K562 (cell line): Measurements from ENCODE around the gene COQ8A. TPM values are rescaled to one million over a fixed set of nuclear protein-coding genes. Genes with fewer than 3 reads are reported as not detected.

Experiments used
- ATAC-seq: fragments of 200-7000 bp; cut with Tn5 transposase; 3 replicates; pipeline ENCODE4 v1.9.1; 2020; ENCODE audit warnings: moderate library complexity
- BruUV-seq: library from RNA; stranded (reverse); fragments of 400-500 nt; replicated peaks from 2 replicates; lab custom pipeline; 2021; lab: Mats Ljungman, UMichigan
- CTCF ChIA-PET: fragments of 300-600 bp; formaldehyde crosslinking; extraction: SDS; loops from one replicate; lab custom pipeline; 2021; ENCODE audit warnings: low intra/inter-chr PET ratio; lab: Yijun Ruan, JAX
- POLR2A ChIA-PET: fragments of 300-600, 350-650 bp; sonication (Branson Sonifier 250); formaldehyde crosslinking; extraction: SDS; loops from one replicate; lab custom pipeline; 2021; ENCODE audit warnings: antibody characterized with exemption, inconsistent platforms; lab: Yijun Ruan, JAX
- DNase-seq, 4 experiments: peaks; one replicate each; pipeline versions ENCODE4 v3.0.0 to v3.0.0-alpha.2; 2011 to 2018; ENCODE audit warnings: low spot score in 3 of 4, mixed read lengths in 3 of 4; ENCODE audit errors: extremely low read depth in 1 of 4
- FAIRE-seq: peaks from 2 replicates; lab custom pipeline; 2011; peaks lifted over from hg19 to GRCh38; lab: Jason Lieb, UNC
- H2AFZ ChIP-seq: 2 replicates; pipeline ENCODE4 v1.6.0; 2011; ENCODE audit warnings: low read depth, low read length, control low read depth, inconsistent platforms
- H3K27ac ChIP-seq: fragments of 200-600 bp; 3 replicates; pipeline ENCODE4 v1.8.0; 2011; ENCODE audit warnings: low read depth, mild to moderate bottlenecking, control low read depth, inconsistent platforms, low read length, moderate library complexity, mixed read lengths; ENCODE audit errors: extremely low read depth
- H3K27me3 ChIP-seq, 2 experiments: fragments of 300-600 bp in 1 of 2; 2 replicates in 1 of 2; 3 replicates in 1 of 2; pipeline versions ENCODE4 v1.6.0 to v1.8.0; 2011; ENCODE audit warnings: inconsistent platforms in 2 of 2, low read length in 2 of 2, mild to moderate bottlenecking in 1 of 2, mixed read lengths in 1 of 2, moderate library complexity in 1 of 2; ENCODE audit not compliant: control insufficient read depth in 2 of 2, insufficient read depth in 2 of 2
- H3K36me3 ChIP-seq: fragments of 300-600 bp; 3 replicates; pipeline ENCODE4 v1.8.0; 2011; ENCODE audit warnings: mild to moderate bottlenecking, low read length, inconsistent platforms; ENCODE audit not compliant: control insufficient read depth, insufficient read depth
- H3K4me1 ChIP-seq, 2 experiments: fragments of 200-600 bp in 1 of 2; replicated peaks in 1 of 2; 2 replicates in 1 of 2; 3 replicates in 1 of 2; pipeline versions ENCODE4 v1.5.1 to v1.8.0; 2011; ENCODE audit warnings: inconsistent platforms in 2 of 2, low read length in 2 of 2, mild to moderate bottlenecking in 1 of 2, mixed read lengths in 1 of 2, moderate library complexity in 1 of 2; ENCODE audit not compliant: control insufficient read depth in 2 of 2, insufficient read depth in 2 of 2
- H3K4me2 ChIP-seq: 2 replicates; pipeline ENCODE4 v1.6.1; 2011; ENCODE audit warnings: low read length, control low read depth, inconsistent platforms, mixed read lengths; ENCODE audit not compliant: insufficient read depth
- H3K4me3 ChIP-seq: fragments of 200-600 bp; sonication (generic), shearing (Covaris generic); 2 replicates; pipeline ENCODE4 v1.5.1; 2016; ENCODE audit warnings: control low read depth, inconsistent platforms
- H3K79me2 ChIP-seq: fragments of 200-600 bp; 3 replicates; pipeline ENCODE4 v1.8.0; 2011; ENCODE audit warnings: low read length, inconsistent platforms; ENCODE audit not compliant: control insufficient read depth, insufficient read depth
- H3K9ac ChIP-seq, 2 experiments: 2 replicates each; pipeline versions ENCODE4 v1.6.0 to v1.6.1; 2011; ENCODE audit warnings: low read depth in 2 of 2, low read length in 2 of 2, control low read depth in 1 of 2, inconsistent platforms in 1 of 2, mild to moderate bottlenecking in 1 of 2, mixed read lengths in 1 of 2; ENCODE audit not compliant: insufficient read depth in 1 of 2
- H3K9me1 ChIP-seq: one replicate; pipeline ENCODE4 v1.6.0; 2011; ENCODE audit warnings: inconsistent platforms, mild to moderate bottlenecking, low read length, moderate library complexity; ENCODE audit not compliant: control insufficient read depth, insufficient read depth
- H3K9me3 ChIP-seq: replicated peaks from 2 replicates; pipeline ENCODE4 v1.5.1; 2011; ENCODE audit warnings: low read depth, low read length, inconsistent platforms; ENCODE audit not compliant: control insufficient read depth, insufficient read depth
- H4K20me1 ChIP-seq: replicated peaks from 2 replicates; pipeline ENCODE4 v1.6.1; 2011; ENCODE audit warnings: low read length, inconsistent platforms, mixed read lengths; ENCODE audit not compliant: control insufficient read depth, insufficient read depth
- ELF1 ChIP-seq: fragments of 200-800 bp; sonication (Bioruptor generic); IDR thresholded peaks from 2 replicates; pipeline ENCODE4 v1.6.1; 2016; ENCODE audit warnings: missing genetic modification characterization, missing compliant biosample characterization
- HEY1 ChIP-seq: fragments of 250-450 bp; sonication (Bioruptor Pico); IDR thresholded peaks from 2 replicates; pipeline ENCODE4 v1.5.0; 2020; ENCODE audit warnings: mild to moderate bottlenecking, moderate library complexity, borderline replicate concordance
- SOX6 ChIP-seq: fragments of 450-650 bp; IDR thresholded peaks from 2 replicates; pipeline ENCODE4 v1.6.1; 2014; ENCODE audit warnings: mild to moderate bottlenecking
- SPI1 ChIP-seq: IDR thresholded peaks from 2 replicates; pipeline ENCODE4 v1.6.1; 2011; ENCODE audit warnings: low read depth, low read length, control low read depth, borderline replicate concordance
- ZNF717 ChIP-seq: fragments of 250-450 bp; sonication (Bioruptor Pico); IDR thresholded peaks from 2 replicates; pipeline ENCODE4 v1.5.0; 2021
- WGBS: fragments of 100-300 bp; shearing (Covaris generic); methylation state at CpG from one replicate; pipeline ENCODE4 v1.1.6; 2016; ENCODE audit warnings: low coverage, mixed read lengths; ENCODE audit not compliant: insufficient coverage; ENCODE audit errors: missing lambda C conversion rate; 5-methylcytosine and 5-hydroxymethylcytosine counted together
- in situ Hi-C: fragments of 300-500 bp; cut with MboI; formaldehyde crosslinking; loops from 4 replicates; pipeline ENCODE4 v1.15.0; 2018; ENCODE audit warnings: inconsistent platforms, mixed read lengths
- intact Hi-C: fragments of 100-400 bp; cut with micrococcal nuclease; formaldehyde crosslinking; loops from 2 replicates; pipeline ENCODE4 v1.14.2; 2022
- polyA plus RNA-seq, 8 experiments: library from polyadenylated mRNA; depleted of rRNA in 4 of 8; stranded (reverse) in 5 of 8; unstranded in 3 of 8; fragments of >200 nt; fragmentation: Nextera tagmentation in 2 of 8; fragmentation: Illumina TruSeq in 1 of 8; extraction: Ambion mirVana in 2 of 8; extraction: Trizol in 1 of 8; gene quantifications; 2 replicates each; pipeline versions ENCODE4 v1.2.1 to v1.2.3, GENCODE V29; 2011 to 2014; ENCODE audit warnings: inconsistent platforms in 1 of 8, missing spikeins in 1 of 8
- total RNA-seq, 7 experiments: library from RNA; depleted of rRNA in 6 of 7; stranded (reverse); fragments of >200 nt in 6 of 7; fragmentation: Illumina TruSeq in 2 of 7; extraction: Trizol in 2 of 7; gene quantifications; 2 replicates each; pipeline versions ENCODE4 v1.2.1 to v1.2.3, GENCODE V29; 2011 to 2021; ENCODE audit warnings: low replicate concordance in 1 of 7
- TF ChIP-seq, protein P1 (sequence below): sonication (generic); formaldehyde crosslinking; IDR thresholded peaks from 2 replicates; pipeline ENCODE4 v1.8.0; 2023; ENCODE audit warnings: mild to moderate bottlenecking, missing genetic modification reagents
- TF ChIP-seq, protein P2 (sequence below), 3 experiments: fragments of 200-800 bp in 1 of 3; sonication (Bioruptor generic) in 1 of 3; sonication (generic) in 1 of 3; formaldehyde crosslinking in 1 of 3; IDR thresholded peaks; 2 replicates each; pipeline versions ENCODE4 v1.6.1 to v1.8.0; 2016 to 2022; ENCODE audit warnings: mild to moderate bottlenecking in 2 of 3, missing compliant biosample characterization in 2 of 3, missing genetic modification characterization in 2 of 3, missing genetic modification reagents in 1 of 3
- TF ChIP-seq, protein P3 (sequence below): fragments of 200-800 bp; sonication (Bioruptor generic); IDR thresholded peaks from 2 replicates; pipeline ENCODE4 v1.6.1; 2016; ENCODE audit warnings: missing genetic modification characterization, missing compliant biosample characterization

The COQ8A gene
- total and polyA plus RNA-seq, 9 of the 15 experiments (the other 6 are each of a cell fraction or from before 2014, with no cell fraction given), result 2.6 to 54.3 (median 32.4) TPM

DNA sequence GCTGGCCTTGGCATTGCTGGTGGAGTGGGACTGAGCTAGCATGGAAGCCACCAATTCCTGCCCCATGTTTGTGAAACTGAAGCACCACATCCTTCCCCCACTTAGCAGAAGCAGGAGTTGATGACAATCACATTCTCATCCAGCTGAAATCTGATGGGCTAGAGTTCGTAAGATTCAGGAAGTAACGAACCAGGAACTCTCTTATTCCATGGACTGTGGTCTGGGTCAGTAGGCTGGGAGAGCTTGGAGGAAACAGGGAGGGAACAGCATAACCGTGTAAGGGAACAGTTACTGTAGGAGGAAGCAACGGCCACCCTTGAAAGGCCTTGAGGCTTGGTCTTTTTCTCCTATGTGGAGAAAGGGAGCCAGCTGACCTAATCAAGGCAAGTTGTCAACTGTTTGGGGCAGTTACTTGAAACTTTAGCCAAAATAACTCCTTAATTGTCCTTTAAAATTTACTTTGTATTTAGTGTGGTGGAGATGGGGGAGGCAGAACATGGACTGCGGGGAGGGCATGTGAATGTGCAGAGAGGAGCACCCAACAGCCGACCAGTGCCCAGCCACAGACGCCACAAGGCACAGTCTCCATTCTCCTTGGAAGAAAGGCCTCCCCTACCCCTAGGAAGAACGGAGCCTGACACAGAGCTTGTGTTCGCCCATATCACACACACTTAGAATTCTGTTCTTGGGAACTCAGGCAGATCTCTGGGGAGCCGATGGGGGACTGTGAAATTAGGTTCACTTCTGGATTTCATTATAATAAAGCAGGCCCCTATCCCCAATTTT, 2.0 kb upstream of the COQ8A start:
- no peaks in the 10 kb centered on the region; the same call in 1 of the 2 replicates for H4K20me1 ChIP-seq
- WGBS, result 55% methylated on average over 10 of the region's 10 CpGs
- peak overlapping the region; percentile 35; the same call in 1 of the 2 replicates for H3K4me2 ChIP-seq
- peak overlapping the region; percentile 95 for H2AFZ ChIP-seq
- H3K9ac ChIP-seq, result peak overlapping the region; percentile 65 to 86; a peak in 3 of 4 replicates
- ChIA-PET POLR2A (interaction anchor here (0.6 to 2.4 kb wide), 9 partner anchors 8 to 838 kb away, joined by 3 to 12 read pairs (median 4); no protein-coding TSS in a partner anchor), CTCF (no interaction called here)
- in situ Hi-C loops (no loop called here), intact Hi-C loops (no loop called here)
- H3K4me1 ChIP-seq, result peaks cover 35 to 39% of the 10 kb centered on the region in 2 experiments
- no peak overlapping the region for H3K4me3 ChIP-seq
- no peaks in the 10 kb centered on the region for H3K36me3 ChIP-seq
- H3K79me2 ChIP-seq, result peaks cover 25% of the 10 kb centered on the region
- DNase-seq (no peak), FAIRE-seq (peak; percentile 19), ATAC-seq (no peak)
- H3K9me1 ChIP-seq, result no peaks in the 10 kb centered on the region
- BruUV-seq, result no TSS peak
- peak overlapping the region; percentile 96 for H3K27ac ChIP-seq
- H3K27me3 ChIP-seq, result no peaks in the 10 kb centered on the region
- peaks cover 5% of the 10 kb centered on the region for H3K9me3 ChIP-seq
- TF ChIP-seq, protein P1, sequence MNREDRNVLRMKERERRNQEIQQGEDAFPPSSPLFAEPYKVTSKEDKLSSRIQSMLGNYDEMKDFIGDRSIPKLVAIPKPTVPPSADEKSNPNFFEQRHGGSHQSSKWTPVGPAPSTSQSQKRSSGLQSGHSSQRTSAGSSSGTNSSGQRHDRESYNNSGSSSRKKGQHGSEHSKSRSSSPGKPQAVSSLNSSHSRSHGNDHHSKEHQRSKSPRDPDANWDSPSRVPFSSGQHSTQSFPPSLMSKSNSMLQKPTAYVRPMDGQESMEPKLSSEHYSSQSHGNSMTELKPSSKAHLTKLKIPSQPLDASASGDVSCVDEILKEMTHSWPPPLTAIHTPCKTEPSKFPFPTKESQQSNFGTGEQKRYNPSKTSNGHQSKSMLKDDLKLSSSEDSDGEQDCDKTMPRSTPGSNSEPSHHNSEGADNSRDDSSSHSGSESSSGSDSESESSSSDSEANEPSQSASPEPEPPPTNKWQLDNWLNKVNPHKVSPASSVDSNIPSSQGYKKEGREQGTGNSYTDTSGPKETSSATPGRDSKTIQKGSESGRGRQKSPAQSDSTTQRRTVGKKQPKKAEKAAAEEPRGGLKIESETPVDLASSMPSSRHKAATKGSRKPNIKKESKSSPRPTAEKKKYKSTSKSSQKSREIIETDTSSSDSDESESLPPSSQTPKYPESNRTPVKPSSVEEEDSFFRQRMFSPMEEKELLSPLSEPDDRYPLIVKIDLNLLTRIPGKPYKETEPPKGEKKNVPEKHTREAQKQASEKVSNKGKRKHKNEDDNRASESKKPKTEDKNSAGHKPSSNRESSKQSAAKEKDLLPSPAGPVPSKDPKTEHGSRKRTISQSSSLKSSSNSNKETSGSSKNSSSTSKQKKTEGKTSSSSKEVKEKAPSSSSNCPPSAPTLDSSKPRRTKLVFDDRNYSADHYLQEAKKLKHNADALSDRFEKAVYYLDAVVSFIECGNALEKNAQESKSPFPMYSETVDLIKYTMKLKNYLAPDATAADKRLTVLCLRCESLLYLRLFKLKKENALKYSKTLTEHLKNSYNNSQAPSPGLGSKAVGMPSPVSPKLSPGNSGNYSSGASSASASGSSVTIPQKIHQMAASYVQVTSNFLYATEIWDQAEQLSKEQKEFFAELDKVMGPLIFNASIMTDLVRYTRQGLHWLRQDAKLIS (CRISPR knock-in tag), result 0 out of 2 replicates have a peak, but pooled peaks have one; percentile 32
- no peak for TF ChIP-seq HEY1 (CRISPR knock-in tag)
- TF ChIP-seq SPI1, result 0 out of 2 replicates have a peak, but pooled peaks have one; percentile 2
- TF ChIP-seq SOX6, result no peak
- peak; percentile 53; the same call in 1 of the 2 replicates for TF ChIP-seq ELF1
- TF ChIP-seq, protein P2, sequence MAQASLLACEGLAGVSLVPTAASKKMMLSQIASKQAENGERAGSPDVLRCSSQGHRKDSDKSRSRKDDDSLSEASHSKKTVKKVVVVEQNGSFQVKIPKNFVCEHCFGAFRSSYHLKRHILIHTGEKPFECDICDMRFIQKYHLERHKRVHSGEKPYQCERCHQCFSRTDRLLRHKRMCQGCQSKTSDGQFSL (CRISPR knock-in tag; IDR thresholded peaks at IDR 0.05), result no peak
- TF ChIP-seq, protein P2 (tag; IDR thresholded peaks at IDR 0.05), result 0 out of 4 replicates have a peak, but pooled peaks of 1 of the 2 experiments have one; percentile 39
- TF ChIP-seq, protein P3, sequence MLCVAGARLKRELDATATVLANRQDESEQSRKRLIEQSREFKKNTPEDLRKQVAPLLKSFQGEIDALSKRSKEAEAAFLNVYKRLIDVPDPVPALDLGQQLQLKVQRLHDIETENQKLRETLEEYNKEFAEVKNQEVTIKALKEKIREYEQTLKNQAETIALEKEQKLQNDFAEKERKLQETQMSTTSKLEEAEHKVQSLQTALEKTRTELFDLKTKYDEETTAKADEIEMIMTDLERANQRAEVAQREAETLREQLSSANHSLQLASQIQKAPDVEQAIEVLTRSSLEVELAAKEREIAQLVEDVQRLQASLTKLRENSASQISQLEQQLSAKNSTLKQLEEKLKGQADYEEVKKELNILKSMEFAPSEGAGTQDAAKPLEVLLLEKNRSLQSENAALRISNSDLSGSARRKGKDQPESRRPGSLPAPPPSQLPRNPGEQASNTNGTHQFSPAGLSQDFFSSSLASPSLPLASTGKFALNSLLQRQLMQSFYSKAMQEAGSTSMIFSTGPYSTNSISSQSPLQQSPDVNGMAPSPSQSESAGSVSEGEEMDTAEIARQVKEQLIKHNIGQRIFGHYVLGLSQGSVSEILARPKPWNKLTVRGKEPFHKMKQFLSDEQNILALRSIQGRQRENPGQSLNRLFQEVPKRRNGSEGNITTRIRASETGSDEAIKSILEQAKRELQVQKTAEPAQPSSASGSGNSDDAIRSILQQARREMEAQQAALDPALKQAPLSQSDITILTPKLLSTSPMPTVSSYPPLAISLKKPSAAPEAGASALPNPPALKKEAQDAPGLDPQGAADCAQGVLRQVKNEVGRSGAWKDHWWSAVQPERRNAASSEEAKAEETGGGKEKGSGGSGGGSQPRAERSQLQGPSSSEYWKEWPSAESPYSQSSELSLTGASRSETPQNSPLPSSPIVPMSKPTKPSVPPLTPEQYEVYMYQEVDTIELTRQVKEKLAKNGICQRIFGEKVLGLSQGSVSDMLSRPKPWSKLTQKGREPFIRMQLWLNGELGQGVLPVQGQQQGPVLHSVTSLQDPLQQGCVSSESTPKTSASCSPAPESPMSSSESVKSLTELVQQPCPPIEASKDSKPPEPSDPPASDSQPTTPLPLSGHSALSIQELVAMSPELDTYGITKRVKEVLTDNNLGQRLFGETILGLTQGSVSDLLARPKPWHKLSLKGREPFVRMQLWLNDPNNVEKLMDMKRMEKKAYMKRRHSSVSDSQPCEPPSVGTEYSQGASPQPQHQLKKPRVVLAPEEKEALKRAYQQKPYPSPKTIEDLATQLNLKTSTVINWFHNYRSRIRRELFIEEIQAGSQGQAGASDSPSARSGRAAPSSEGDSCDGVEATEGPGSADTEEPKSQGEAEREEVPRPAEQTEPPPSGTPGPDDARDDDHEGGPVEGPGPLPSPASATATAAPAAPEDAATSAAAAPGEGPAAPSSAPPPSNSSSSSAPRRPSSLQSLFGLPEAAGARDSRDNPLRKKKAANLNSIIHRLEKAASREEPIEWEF (CRISPR knock-in tag), result 0 out of 2 replicates have a peak, but pooled peaks have one; percentile 26
- TF ChIP-seq ZNF717, result no peak
